Neutrophil (primary cell): ENCODE data around the gene ASB1.

ENCODE experiments used
- H3K27ac ChIP-seq: fragments of 200-600 bp; sonication (generic); 2 replicates; pipeline ENCODE4 v1.5.1; 2016; ENCODE audit warnings: mild to moderate bottlenecking, moderate library complexity
- H3K27me3 ChIP-seq: fragments of 200-600 bp; sonication (generic); 2 replicates; pipeline ENCODE4 v1.6.0; 2016; ENCODE audit warnings: mild to moderate bottlenecking
- H3K36me3 ChIP-seq: fragments of 200-600 bp; sonication (generic); 2 replicates; pipeline ENCODE4 v1.5.1; 2017
- H3K4me1 ChIP-seq, 2 experiments: fragments of 200-600 bp in 1 of 2; sonication (generic) in 1 of 2; 1 replicate in 1 of 2; 2 replicates in 1 of 2; pipeline versions ENCODE4 v1.5.1 to v1.6.1; 2013 to 2016; ENCODE audit warnings: low read depth in 1 of 2, low read length in 1 of 2, mild to moderate bottlenecking in 1 of 2, moderate library complexity in 1 of 2; ENCODE audit not compliant: control insufficient read depth in 1 of 2, insufficient read depth in 1 of 2
- H3K4me3 ChIP-seq, 2 experiments: fragments of 200-600 bp in 1 of 2; sonication (generic) in 1 of 2; 1 replicate in 1 of 2; 2 replicates in 1 of 2; pipeline ENCODE4 v1.5.1; 2013 to 2016; ENCODE audit warnings: low read depth in 1 of 2, low read length in 1 of 2, mild to moderate bottlenecking in 1 of 2, moderate library complexity in 1 of 2
- H3K9me3 ChIP-seq: fragments of 200-600 bp; sonication (generic); 2 replicates; pipeline ENCODE4 v1.5.1; 2016
- CTCF ChIP-seq: fragments of 200-600 bp; sonication (generic); IDR thresholded peaks from 2 replicates; pipeline ENCODE4 v1.5.1; 2016; ENCODE audit warnings: antibody characterized with exemption

ASB1 gene

GRCh38 chr2:238397356-238397755 is 29.4 kb upstream of the ASB1 start:
- H3K27me3 ChIP-seq: no peaks in the 10 kb centered on the region
- H3K9me3 ChIP-seq: no peaks in the 10 kb centered on the region
- H3K4me3 ChIP-seq: no peak overlapping the region
- H3K4me1 ChIP-seq: no peaks in the 10 kb centered on the region
- H3K27ac ChIP-seq: no peak overlapping the region
- no peak for TF ChIP-seq CTCF
- H3K36me3 ChIP-seq: no peaks in the 10 kb centered on the region

GRCh38 chr2:238398577-238398976 is 28.1 kb upstream of the ASB1 start:
- Histone ChIP-seq H3K27me3 (no peaks in the 10 kb centered on the region), H3K27ac (no peak overlapping the region), H3K4me1 (no peaks in the 10 kb centered on the region), H3K4me3 (no peak overlapping the region), H3K36me3 (no peaks in the 10 kb centered on the region), H3K9me3 (no peaks in the 10 kb centered on the region)
- no peak for TF ChIP-seq CTCF

GRCh38 chr2:238399094-238399493 is 27.6 kb upstream of the ASB1 start:
- H3K27ac ChIP-seq: no peak overlapping the region
- no peaks in the 10 kb centered on the region for H3K36me3 ChIP-seq
- no peaks in the 10 kb centered on the region for H3K4me1 ChIP-seq
- TF ChIP-seq CTCF: no peak
- no peaks in the 10 kb centered on the region for H3K9me3 ChIP-seq
- no peaks in the 10 kb centered on the region for H3K27me3 ChIP-seq
- H3K4me3 ChIP-seq: no peak overlapping the region

GRCh38 chr2:238401551-238401950 is 25.2 kb upstream of the ASB1 start:
- Histone ChIP-seq H3K9me3 (no peaks in the 10 kb centered on the region), H3K36me3 (no peaks in the 10 kb centered on the region), H3K4me3 (no peak overlapping the region), H3K27ac (no peak overlapping the region), H3K27me3 (no peaks in the 10 kb centered on the region), H3K4me1 (no peaks in the 10 kb centered on the region)
- TF ChIP-seq CTCF: no peak

DNA sequence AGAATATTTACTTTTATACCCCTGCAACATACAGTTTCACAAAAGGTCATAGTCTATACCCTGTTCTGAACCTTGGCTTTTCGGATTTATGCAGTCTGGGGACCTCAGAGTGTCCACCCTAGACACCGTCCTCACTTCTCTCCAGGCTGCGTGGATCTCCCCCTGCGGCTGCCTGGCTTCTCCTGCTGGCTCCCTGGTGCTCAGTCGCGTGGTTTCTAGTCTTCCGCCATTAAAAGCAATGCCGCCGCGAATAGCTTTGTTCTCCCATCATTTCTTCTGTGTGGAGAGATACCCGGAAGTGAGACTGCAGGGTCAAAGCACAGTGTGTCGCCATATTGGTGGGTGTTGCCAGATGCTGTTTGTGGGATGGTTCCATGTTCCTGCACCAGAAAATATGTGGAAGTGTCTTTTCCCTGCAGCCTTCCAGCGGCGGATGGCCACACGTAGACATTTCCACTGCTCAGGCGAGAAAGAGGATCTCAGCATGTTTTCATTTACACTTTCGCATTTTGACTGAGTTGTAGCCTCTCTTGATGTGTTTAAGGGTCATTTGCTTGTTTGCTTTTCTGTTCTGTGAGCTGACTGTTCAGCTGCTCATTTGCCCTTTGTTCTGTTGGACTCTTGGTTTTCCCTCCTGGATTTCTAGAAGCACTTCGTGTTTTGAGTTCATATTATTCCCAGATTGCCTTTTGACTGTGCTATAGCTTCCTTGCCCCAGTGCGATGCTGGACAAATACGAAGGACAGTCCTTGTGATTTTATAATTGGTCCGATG is 22.9 kb upstream of the ASB1 start:
- no peaks in the 10 kb centered on the region for H3K27me3 ChIP-seq
- H3K4me1 ChIP-seq: no peaks in the 10 kb centered on the region
- TF ChIP-seq CTCF: no peak
- no peaks in the 10 kb centered on the region for H3K9me3 ChIP-seq
- no peak overlapping the region for H3K27ac ChIP-seq
- no peak overlapping the region for H3K4me3 ChIP-seq
- no peaks in the 10 kb centered on the region for H3K36me3 ChIP-seq
